Myocyte (in vitro differentiated cells): ENCODE measurements around the gene ZDHHC18. TPM values are rescaled to one million over a fixed set of nuclear protein-coding genes. Genes with fewer than 3 reads are reported as not detected.

Experiments used
- DNase-seq: peaks from one replicate; pipeline ENCODE4 v3.0.0-alpha.2; 2012; ENCODE audit warnings: low read depth
- polyA plus RNA-seq: library from polyadenylated mRNA; unstranded; fragments of >200 nt; gene quantifications from one replicate; pipeline ENCODE4 v1.2.1, GENCODE V29; 2012; ENCODE audit warnings: missing spikeins
- total RNA-seq: library from RNA; depleted of rRNA; stranded (reverse); fragments of >200 nt; gene quantifications from 2 replicates; pipeline ENCODE4 v1.2.3, GENCODE V29; 2014

ZDHHC18 gene, protein sequence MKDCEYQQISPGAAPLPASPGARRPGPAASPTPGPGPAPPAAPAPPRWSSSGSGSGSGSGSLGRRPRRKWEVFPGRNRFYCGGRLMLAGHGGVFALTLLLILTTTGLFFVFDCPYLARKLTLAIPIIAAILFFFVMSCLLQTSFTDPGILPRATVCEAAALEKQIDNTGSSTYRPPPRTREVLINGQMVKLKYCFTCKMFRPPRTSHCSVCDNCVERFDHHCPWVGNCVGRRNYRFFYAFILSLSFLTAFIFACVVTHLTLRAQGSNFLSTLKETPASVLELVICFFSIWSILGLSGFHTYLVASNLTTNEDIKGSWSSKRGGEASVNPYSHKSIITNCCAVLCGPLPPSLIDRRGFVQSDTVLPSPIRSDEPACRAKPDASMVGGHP
- total RNA-seq, result 11.8 and 11.9 TPM in 2 replicates
- polyA plus RNA-seq, result 12.2 TPM

DNA sequence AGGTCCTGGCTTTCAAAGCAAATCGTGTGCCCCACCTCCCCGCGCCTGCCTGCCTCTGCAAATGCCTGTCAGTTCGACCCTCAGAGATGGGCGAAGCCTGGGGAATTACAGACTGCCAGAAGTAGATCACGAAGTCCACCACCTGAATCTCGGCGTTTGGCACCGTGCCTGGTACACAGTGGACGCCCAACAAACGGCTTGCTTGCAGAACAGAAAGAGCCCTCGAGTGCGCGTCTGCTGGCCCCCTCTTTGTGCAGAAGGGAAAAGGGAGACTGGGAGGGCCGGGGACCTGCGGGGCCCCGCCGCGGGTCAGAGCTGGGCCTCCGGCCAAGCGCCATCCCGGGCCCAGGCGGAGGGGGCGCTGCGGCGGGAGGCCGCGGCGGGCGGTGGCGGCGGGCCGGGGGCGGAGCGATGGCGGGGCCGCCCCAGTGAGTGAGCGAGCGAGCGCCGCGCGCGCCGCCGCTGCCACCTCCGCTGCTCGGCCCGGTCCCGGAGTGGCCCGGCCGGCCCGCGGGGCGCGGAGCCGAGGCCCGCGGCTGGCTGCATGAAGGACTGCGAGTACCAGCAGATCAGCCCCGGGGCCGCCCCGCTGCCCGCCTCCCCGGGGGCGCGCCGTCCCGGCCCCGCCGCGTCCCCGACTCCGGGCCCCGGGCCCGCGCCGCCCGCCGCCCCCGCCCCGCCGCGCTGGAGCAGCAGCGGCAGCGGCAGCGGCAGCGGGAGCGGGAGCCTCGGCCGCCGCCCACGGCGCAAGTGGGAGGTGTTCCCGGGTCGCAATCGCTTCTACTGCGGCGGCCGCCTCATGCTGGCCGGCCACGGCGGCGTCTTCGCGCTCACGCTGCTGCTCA lies at the start of gene ZDHHC18:
Gene ZDHHC18 (plus strand): TSS at position 428 of the 845 bp plus-strand sequence. CDS start 117 bp downstream, at position 545.
- peak; percentile 63 for DNase-seq

DNA sequence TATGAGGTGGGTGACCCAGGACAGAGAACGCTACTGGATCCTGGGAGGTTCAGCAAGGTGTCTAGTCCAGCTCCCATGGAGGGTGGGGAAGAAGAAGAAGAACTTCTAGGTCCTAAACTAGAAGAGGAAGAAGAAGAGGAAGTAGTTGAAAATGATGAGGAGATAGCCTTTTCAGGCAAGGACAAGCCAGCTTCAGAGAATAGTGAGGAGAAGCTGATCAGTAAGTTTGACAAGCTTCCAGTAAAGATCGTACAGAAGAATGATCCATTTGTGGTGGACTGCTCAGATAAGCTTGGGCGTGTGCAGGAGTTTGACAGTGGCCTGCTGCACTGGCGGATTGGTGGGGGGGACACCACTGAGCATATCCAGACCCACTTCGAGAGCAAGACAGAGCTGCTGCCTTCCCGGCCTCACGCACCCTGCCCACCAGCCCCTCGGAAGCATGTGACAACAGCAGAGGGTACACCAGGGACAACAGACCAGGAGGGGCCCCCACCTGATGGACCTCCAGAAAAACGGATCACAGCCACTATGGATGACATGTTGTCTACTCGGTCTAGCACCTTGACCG lies 47.3 kb upstream of the ZDHHC18 start:
- no peak for DNase-seq

DNA sequence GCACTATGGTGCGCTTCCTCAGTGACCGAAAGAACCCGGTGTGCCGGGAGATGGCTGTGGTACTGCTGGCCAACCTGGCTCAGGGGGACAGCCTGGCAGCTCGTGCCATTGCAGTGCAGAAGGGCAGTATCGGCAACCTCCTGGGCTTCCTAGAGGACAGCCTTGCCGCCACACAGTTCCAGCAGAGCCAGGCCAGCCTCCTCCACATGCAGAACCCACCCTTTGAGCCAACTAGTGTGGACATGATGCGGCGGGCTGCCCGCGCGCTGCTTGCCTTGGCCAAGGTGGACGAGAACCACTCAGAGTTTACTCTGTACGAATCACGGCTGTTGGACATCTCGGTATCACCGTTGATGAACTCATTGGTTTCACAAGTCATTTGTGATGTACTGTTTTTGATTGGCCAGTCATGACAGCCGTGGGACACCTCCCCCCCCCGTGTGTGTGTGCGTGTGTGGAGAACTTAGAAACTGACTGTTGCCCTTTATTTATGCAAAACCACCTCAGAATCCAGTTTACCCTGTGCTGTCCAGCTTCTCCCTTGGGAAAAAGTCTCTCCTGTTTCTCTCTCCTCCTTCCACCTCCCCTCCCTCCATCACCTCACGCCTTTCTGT lies 46.0 kb upstream of the ZDHHC18 start:
- no peak for DNase-seq

- no peak for DNase-seq
Observed at GRCh38 chr1:26781206-26781825, 45.2 kb upstream of the ZDHHC18 start.

GRCh38 chr1:26782521-26783212 lies 43.8 kb upstream of the ZDHHC18 start:
- DNase-seq, result no peak

- DNase-seq, result no peak
Observed at GRCh38 chr1:26783646-26784022, 42.9 kb upstream of the ZDHHC18 start.

DNA sequence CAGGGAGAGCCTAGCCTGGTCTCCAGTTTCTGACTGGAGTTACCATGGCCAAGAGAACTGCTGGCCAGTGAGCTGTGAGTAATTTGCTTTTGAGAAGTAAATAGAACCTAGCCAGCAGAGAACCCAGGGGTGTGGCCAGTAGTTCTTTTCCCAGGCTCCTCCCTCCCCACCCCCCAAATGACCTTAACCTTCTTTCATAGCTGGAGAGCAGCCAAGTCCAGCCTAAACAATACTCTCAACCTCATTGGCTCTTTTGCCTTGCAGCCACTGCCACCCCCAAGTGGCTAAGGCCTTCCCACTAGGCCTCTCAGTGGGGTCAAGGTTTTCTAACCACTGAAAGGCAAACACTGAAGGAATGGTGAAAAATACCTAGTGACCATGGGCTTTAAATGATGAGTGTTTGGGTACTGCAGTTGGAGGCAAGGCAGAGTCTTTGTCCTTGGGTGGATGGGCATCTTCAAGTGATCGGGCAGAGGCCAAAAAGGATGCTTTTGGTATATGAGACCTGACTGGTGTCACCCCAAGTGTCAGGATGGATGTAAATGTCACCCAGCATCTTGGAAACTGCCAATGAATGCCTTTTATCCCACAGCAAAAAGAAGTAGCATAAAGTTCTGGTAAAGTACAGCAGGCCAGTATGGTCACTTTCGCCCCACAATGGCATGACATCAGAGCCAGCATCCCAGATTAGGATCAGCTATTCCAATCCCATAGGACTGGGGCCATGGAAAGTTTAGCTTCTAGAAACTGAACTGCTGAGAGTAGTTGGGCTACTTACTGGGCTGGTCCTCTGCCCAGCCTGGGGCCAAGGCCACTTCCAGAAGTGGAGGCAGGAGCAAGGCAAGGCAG lies 42.2 kb upstream of the ZDHHC18 start:
- DNase-seq, result peak; percentile 45

GRCh38 chr1:26784886-26785285 lies 41.6 kb upstream of the ZDHHC18 start:
- DNase-seq, result no peak

GRCh38 chr1:26785611-26786436 lies 40.7 kb upstream of the ZDHHC18 start:
- DNase-seq, result peak; percentile 17

GRCh38 chr1:26786437-26787380 lies 39.8 kb upstream of the ZDHHC18 start:
- DNase-seq, result peak; percentile 85

- DNase-seq, result peak; percentile 65
Observed at GRCh38 chr1:26787381-26787705, 39.1 kb upstream of the ZDHHC18 start.

DNA sequence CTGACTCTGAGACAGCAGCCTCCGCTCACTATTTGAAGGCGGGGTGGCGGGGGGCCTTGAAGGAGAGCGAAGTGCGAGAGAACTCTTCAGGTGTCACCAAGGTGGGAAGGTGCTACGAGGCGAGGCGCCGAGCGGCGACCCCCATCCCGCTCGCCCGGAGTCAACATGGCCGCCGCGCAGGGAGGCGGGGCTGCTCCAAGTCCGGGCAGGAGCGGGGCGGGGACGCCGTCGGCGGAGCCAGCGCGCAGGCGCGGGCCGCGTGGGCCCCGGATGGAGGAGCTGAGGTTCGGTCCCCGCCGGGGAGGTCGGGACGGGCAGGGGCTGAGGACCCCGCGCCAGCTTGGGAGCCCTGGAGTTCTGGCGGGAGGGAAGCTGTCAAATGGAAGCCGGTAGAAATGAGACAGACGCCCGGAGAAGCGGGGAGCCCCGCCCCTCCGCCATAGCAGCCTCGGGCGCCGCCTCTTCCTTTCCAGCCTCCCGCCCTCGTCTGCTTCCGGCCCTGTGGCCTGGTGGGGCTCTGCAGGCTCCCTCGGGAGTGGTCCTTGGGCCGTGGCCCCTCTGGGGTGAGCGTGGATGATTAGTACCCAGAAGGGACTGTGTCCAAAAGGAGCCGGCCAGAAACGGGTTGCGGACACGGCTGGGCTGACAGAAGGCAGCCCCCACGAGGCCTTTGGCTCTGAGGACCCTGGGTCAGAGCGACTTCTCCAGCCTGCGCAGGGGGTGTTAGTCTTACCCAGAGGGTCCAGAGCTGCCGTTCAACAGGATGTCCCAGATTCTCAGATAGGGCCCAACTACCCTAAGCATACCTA lies 38.6 kb upstream of the ZDHHC18 start, which contains the start of gene PIGV:
Gene PIGV (plus strand): TSS at position 245 of the 809 bp plus-strand sequence. CDS start 2,866 bp downstream, outside the sequence.
- peak; percentile 87 for DNase-seq

DNA sequence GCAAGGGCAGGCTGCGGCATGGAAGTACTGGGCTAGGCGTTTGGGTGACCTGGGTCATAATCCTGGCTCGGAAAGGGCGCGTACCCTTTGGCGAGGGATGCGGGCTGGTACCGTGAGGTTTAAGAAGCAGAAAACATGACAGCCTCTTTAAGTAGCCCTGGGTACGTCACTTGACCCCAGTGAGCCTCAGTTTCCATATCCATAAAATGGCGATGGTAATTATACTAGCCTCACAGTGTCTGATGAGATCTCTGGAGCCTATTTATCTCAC lies 38.0 kb upstream of the ZDHHC18 start:
- no peak for DNase-seq

GRCh38 chr1:26788836-26789611 lies 37.5 kb upstream of the ZDHHC18 start:
- peak; percentile 85 for DNase-seq

DNA sequence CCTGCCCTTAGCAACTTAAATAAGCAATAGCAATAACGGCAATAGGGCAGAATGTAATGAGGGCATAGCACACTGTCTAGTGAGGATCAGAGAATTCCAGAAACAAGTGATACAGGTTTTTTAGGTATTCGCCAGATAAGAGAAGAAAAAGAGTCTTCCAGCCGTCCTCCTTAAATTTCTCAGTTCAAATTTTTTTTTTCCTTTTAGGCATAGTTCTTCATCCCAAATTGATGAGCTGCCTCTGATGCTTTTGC lies 36.9 kb upstream of the ZDHHC18 start:
- DNase-seq, result no peak

- DNase-seq, result no peak
Observed at GRCh38 chr1:26789931-26790330, 36.6 kb upstream of the ZDHHC18 start.
